ENCODE results near the gene CACFD1. TPM values are rescaled to one million over a fixed set of nuclear protein-coding genes. Genes with fewer than 3 reads are reported as not detected.

Gene CACFD1
- total RNA-seq, 1 donor from 2014 or later, result 13.1 TPM

DNA sequence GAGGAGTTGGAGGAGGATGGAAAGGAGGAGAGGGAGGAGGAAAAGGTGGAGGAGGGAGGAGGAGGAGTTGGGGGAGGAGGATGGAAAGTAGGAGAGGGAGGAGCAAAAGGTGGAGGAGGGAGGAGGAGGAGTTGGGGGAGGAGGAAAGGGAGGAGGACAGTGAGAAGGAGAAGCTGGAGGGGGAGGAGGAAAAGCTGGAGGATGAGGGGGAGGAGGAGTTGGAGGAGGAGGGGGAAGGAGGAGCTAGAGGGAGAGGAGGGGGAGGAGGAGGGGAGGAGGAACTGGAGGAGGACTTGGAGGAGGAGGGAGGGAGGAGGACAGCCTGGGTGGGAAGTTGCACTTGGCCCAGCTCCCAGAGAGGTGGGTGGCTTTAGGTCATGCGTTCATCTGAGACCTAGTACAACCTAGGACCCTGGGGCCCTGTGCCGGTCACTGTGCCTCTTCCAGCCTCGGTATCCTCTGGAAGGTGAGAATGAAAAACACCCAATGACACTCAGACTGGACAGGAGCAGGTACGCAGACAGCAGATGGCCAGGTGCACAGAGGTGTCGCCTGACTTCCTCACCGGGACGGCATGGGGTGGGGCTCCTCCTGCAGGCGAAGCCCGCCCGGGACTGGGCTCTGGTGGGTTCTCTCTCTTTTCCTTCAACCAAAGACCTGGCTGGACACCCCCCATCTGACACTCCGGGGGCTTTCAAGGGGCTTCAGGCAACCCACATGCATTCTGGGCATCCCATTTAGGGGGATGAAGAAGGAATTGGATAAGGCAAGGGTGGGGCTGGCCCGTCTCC is 31.3 kb downstream of the CACFD1 start:
- Mint-ChIP-seq H3K36me3 (ENCODE audit: low read depth, unreplicated experiment) (no peaks in the 10 kb centered on the region), H3K27me3 (ENCODE audit: low read depth, unreplicated experiment) (peaks cover 8% of the 10 kb centered on the region), H3K9me3 (ENCODE audit: unreplicated experiment) (peaks cover 2% of the 10 kb centered on the region), H3K4me1 (ENCODE audit: low read depth, unreplicated experiment) (peaks cover 10% of the 10 kb centered on the region), H3K27ac (ENCODE audit: unreplicated experiment) (no peak overlapping the region), H3K4me3 (ENCODE audit: unreplicated experiment) (no peak overlapping the region)
- H3K4me1 ChIP-seq (ENCODE audit: insufficient read depth, low read length), result peaks cover 6% of the 10 kb centered on the region
- H3K9me3 ChIP-seq (ENCODE audit: insufficient read depth, low read depth, low read length), result no peaks in the 10 kb centered on the region
- no peak for FAIRE-seq
- H3K79me2 ChIP-seq (ENCODE audit: insufficient read depth, low read length), result no peaks in the 10 kb centered on the region
- no peak overlapping the region for H3K9ac ChIP-seq (ENCODE audit: low read length)
- DNase-seq (ENCODE audit: low read depth), result no peak
- no peaks in the 10 kb centered on the region for H4K20me1 ChIP-seq (ENCODE audit: insufficient read depth, low read length)
- no peak overlapping the region for H3K4me3 ChIP-seq (ENCODE audit: insufficient read depth, low read depth, low read length)
- H3K4me2 ChIP-seq (ENCODE audit: low read length), result no peak overlapping the region
- TF ChIP-seq CTCF (IDR thresholded peaks at IDR 0.05; ENCODE audit: insufficient read depth, low read depth, low read length) (no peak), EZH2 (IDR thresholded peaks at IDR 0.05; ENCODE audit: insufficient read depth, low read length) (no peak)
- H3K27ac ChIP-seq (ENCODE audit: low read depth, low read length), result no peak overlapping the region
- no peak overlapping the region for H2AFZ ChIP-seq (ENCODE audit: low read depth, low read length)
- H3K27me3 ChIP-seq (ENCODE audit: insufficient read depth, low read length), result peaks cover 3% of the 10 kb centered on the region
- H3K36me3 ChIP-seq (ENCODE audit: insufficient read depth, low read length), result no peaks in the 10 kb centered on the region

GRCh38 chr9:133491656-133491925 is 31.8 kb downstream of the CACFD1 start:
- H3K27me3 ChIP-seq (ENCODE audit: insufficient read depth, low read length), result peaks cover 8% of the 10 kb centered on the region
- H3K9ac ChIP-seq (ENCODE audit: low read length), result no peak overlapping the region
- no peak overlapping the region for H3K4me3 Mint-ChIP-seq (ENCODE audit: unreplicated experiment)

More at GRCh38 chr9:133491656-133491925, 31.8 kb downstream of the CACFD1 start:
- Histone ChIP-seq H3K4me2 (ENCODE audit: low read length) (no peak overlapping the region), H3K79me2 (ENCODE audit: insufficient read depth, low read length) (no peaks in the 10 kb centered on the region), H4K20me1 (ENCODE audit: insufficient read depth, low read length) (no peaks in the 10 kb centered on the region), H3K9me3 (ENCODE audit: insufficient read depth, low read depth, low read length) (no peaks in the 10 kb centered on the region), H3K27ac (ENCODE audit: low read depth, low read length) (no peak overlapping the region), H3K4me1 (ENCODE audit: insufficient read depth, low read length) (peaks cover 6% of the 10 kb centered on the region), H2AFZ (ENCODE audit: low read depth, low read length) (no peak overlapping the region), H3K4me3 (ENCODE audit: insufficient read depth, low read depth, low read length) (no peak overlapping the region), H3K36me3 (ENCODE audit: insufficient read depth, low read length) (no peaks in the 10 kb centered on the region)
- Mint-ChIP-seq H3K27me3 (ENCODE audit: low read depth, unreplicated experiment) (peaks cover 11% of the 10 kb centered on the region), H3K27ac (ENCODE audit: unreplicated experiment) (no peak overlapping the region), H3K9me3 (ENCODE audit: unreplicated experiment) (peaks cover 2% of the 10 kb centered on the region), H3K4me1 (ENCODE audit: low read depth, unreplicated experiment) (peaks cover 10% of the 10 kb centered on the region), H3K36me3 (ENCODE audit: low read depth, unreplicated experiment) (no peaks in the 10 kb centered on the region)
- FAIRE-seq (no peak), DNase-seq (ENCODE audit: low read depth) (no peak)
- TF ChIP-seq CTCF (IDR thresholded peaks at IDR 0.05; ENCODE audit: insufficient read depth, low read depth, low read length) (no peak), EZH2 (IDR thresholded peaks at IDR 0.05; ENCODE audit: insufficient read depth, low read length) (no peak)
